Lower leg skin (tissue), 3 donors: Measurements from ENCODE around the gene NUTM2G.
"Not testable (repeated sequence)": the region's sequence is repeated elsewhere in the genome, so short reads cannot be mapped to it uniquely, and the experiment has no call there.

Experiments
- CTCF ChIP-seq, 3 donors: fragments of 450-650 bp; IDR thresholded peaks; one replicate each; pipeline ENCODE4 v1.5.1; 2016; ENCODE audit warnings: antibody characterized with exemption in 3 of 3, mild to moderate bottlenecking in 3 of 3, moderate library complexity in 2 of 3
- POLR2A ChIP-seq, 2 donors: fragments of 450-650 bp; IDR thresholded peaks; one replicate each; pipeline ENCODE4 v1.6.1; 2016 to 2017; ENCODE audit warnings: antibody characterized with exemption in 2 of 2, mild to moderate bottlenecking in 1 of 2, moderate library complexity in 1 of 2

GRCh38 chr9:96938957-96939665, 10.5 kb downstream of the NUTM2G start:
- TF ChIP-seq POLR2A, CTCF (IDR thresholded peaks at IDR 0.05): not testable (repeated sequence)
